WTC11 (cell line): ENCODE results near the gene LIX1L. TPM values are rescaled to one million over a fixed set of nuclear protein-coding genes. Genes with fewer than 3 reads are reported as not detected.

Experiments
- FOXP1 ChIP-seq: sonication (generic); formaldehyde crosslinking; IDR thresholded peaks from 2 replicates; pipeline ENCODE4 v1.8.0; 2022; ENCODE audit warnings: missing genetic modification reagents, mild to moderate bottlenecking, moderate library complexity, borderline replicate concordance
- NFE2L1 ChIP-seq: sonication (generic); formaldehyde crosslinking; IDR thresholded peaks from 2 replicates; pipeline ENCODE4 v1.8.1; 2023; ENCODE audit warnings: missing genetic modification reagents
- SMAD4 ChIP-seq: sonication (generic); formaldehyde crosslinking; IDR thresholded peaks from 2 replicates; pipeline ENCODE4 v1.8.0; 2022; ENCODE audit warnings: mild to moderate bottlenecking, missing genetic modification reagents
- TEAD4 ChIP-seq: sonication (generic); formaldehyde crosslinking; IDR thresholded peaks from 2 replicates; pipeline ENCODE4 v1.8.0; 2022; ENCODE audit warnings: mild to moderate bottlenecking, missing genetic modification reagents
- ZNF416 ChIP-seq: fragments of 250-450 bp; sonication (Bioruptor Pico); IDR thresholded peaks from 2 replicates; pipeline ENCODE4 v1.9.0; 2021; ENCODE audit warnings: mild to moderate bottlenecking, inconsistent platforms
- ZNF671 ChIP-seq: fragments of 250-450 bp; sonication (Bioruptor Pico); IDR thresholded peaks from 2 replicates; pipeline ENCODE4 v1.8.0; 2021; ENCODE audit warnings: mild to moderate bottlenecking
- total RNA-seq: library from RNA; stranded (reverse); gene quantifications from 3 replicates; pipeline ENCODE4 v1.2.3, GENCODE V29; 2021
- TF ChIP-seq, protein P1 (sequence below): sonication (generic); formaldehyde crosslinking; IDR thresholded peaks from 2 replicates; pipeline ENCODE4 v1.8.1; 2022; ENCODE audit warnings: low read depth, missing genetic modification reagents, borderline replicate concordance
- TF ChIP-seq, protein P2 (sequence below): sonication (generic); formaldehyde crosslinking; IDR thresholded peaks from 2 replicates; pipeline ENCODE4 v1.8.0; 2023; ENCODE audit warnings: missing genetic modification reagents
- TF ChIP-seq, protein P3 (sequence below): sonication (generic); formaldehyde crosslinking; IDR thresholded peaks from 2 replicates; pipeline ENCODE4 v1.8.0; 2022; ENCODE audit warnings: mild to moderate bottlenecking, missing genetic modification reagents
- TF ChIP-seq, protein P4 (sequence below): sonication (generic); formaldehyde crosslinking; IDR thresholded peaks from 2 replicates; pipeline ENCODE4 v1.8.1; 2023; ENCODE audit warnings: mild to moderate bottlenecking, missing genetic modification reagents
- TF ChIP-seq, protein P5 (sequence below): fragments of 200-600 bp; IDR thresholded peaks from 2 replicates; pipeline ENCODE4 v1.8.0; 2022; ENCODE audit warnings: antibody characterized with exemption
- TF ChIP-seq, protein P6 (sequence below): fragments of 250-450 bp; sonication (Bioruptor Pico); IDR thresholded peaks from 2 replicates; pipeline ENCODE4 v1.8.0; 2021; ENCODE audit warnings: mild to moderate bottlenecking
- TF ChIP-seq, protein P7 (sequence below): sonication (generic); formaldehyde crosslinking; IDR thresholded peaks from 2 replicates; pipeline ENCODE4 v1.8.0; 2022; ENCODE audit warnings: mild to moderate bottlenecking, missing genetic modification reagents
- TF ChIP-seq, protein P8 (sequence below): sonication (generic); formaldehyde crosslinking; IDR thresholded peaks from 2 replicates; pipeline ENCODE4 v1.8.1; 2023; ENCODE audit warnings: mild to moderate bottlenecking, missing genetic modification reagents
- TF ChIP-seq, protein P9 (sequence below): fragments of 250-450 bp; sonication (Bioruptor Pico); IDR thresholded peaks from 2 replicates; pipeline ENCODE4 v1.9.0; 2021; ENCODE audit warnings: mild to moderate bottlenecking, borderline replicate concordance
- TF ChIP-seq, protein P10 (sequence below): fragments of 250-450 bp; sonication (Bioruptor Pico); IDR thresholded peaks from 2 replicates; pipeline ENCODE4 v1.9.0; 2021; ENCODE audit warnings: mild to moderate bottlenecking
- TF ChIP-seq, protein P11 (sequence below): fragments of 250-450 bp; sonication (Bioruptor Pico); IDR thresholded peaks from 2 replicates; pipeline ENCODE4 v1.9.0; 2021; ENCODE audit warnings: moderate library complexity, mild to moderate bottlenecking, inconsistent platforms, borderline replicate concordance
- TF ChIP-seq, protein P12 (sequence below): sonication (generic); formaldehyde crosslinking; conservative IDR thresholded peaks from 2 replicates; pipeline ENCODE4 v1.8.1; 2023; ENCODE audit warnings: mild to moderate bottlenecking, low read depth, missing genetic modification reagents, moderate library complexity

Gene LIX1L
- total RNA-seq, 1 experiment from 2014 or later, result 3.0 TPM

DNA sequence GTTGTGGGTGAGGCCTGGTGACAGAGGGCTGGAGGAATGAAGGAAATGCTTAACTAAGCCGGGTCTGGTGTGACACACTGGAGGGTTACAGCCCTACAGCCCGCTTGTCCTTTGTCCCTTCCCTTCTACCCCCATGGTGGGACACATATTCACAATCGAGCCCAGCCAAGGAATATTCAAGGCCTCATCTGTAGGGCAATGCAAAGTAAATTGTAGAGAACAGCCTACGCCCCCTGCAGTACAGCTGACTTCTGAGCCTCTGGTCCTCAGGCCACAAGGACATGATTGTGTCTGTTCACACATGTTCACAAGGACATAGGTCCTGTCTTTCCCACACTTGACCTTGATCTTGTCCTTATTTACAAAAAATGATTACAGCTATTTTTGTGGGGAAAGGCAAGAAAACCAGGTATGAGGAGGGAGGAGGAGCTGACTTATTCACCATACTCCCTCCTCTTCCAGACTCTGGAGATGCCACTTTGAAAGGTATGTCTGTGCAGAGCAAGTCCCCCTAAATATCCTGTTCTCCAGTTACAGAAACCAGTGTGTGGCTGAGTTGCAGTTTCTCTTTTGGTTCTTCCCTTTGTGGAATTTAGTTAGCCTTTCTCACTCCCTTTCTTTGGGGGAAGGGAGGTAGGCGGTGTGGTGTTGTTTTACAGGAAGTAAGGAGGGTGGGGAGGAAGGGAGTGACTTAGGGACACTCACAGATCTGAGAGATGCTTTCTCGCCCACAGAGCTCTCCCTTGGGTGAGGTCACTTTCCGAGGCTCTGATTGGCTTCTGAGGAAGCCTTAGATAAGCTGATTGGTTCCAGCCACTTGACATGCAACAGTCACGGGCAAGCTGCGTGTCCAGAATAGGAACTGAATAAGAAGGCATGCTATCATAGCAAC, 21.3 kb upstream of the LIX1L start (continued):
- TF ChIP-seq, protein P1, sequence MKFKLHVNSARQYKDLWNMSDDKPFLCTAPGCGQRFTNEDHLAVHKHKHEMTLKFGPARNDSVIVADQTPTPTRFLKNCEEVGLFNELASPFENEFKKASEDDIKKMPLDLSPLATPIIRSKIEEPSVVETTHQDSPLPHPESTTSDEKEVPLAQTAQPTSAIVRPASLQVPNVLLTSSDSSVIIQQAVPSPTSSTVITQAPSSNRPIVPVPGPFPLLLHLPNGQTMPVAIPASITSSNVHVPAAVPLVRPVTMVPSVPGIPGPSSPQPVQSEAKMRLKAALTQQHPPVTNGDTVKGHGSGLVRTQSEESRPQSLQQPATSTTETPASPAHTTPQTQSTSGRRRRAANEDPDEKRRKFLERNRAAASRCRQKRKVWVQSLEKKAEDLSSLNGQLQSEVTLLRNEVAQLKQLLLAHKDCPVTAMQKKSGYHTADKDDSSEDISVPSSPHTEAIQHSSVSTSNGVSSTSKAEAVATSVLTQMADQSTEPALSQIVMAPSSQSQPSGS (CRISPR knock-in tag), result no peak
- TF ChIP-seq, protein P2, sequence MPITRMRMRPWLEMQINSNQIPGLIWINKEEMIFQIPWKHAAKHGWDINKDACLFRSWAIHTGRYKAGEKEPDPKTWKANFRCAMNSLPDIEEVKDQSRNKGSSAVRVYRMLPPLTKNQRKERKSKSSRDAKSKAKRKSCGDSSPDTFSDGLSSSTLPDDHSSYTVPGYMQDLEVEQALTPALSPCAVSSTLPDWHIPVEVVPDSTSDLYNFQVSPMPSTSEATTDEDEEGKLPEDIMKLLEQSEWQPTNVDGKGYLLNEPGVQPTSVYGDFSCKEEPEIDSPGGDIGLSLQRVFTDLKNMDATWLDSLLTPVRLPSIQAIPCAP (CRISPR knock-in tag), result no peak
- TF ChIP-seq FOXP1 (CRISPR knock-in tag) (no peak), ZNF671 (CRISPR knock-in tag) (no peak), SMAD4 (CRISPR knock-in tag) (no peak), TEAD4 (CRISPR knock-in tag) (no peak), ZNF416 (CRISPR knock-in tag) (no peak), NFE2L1 (CRISPR knock-in tag) (no peak)
- TF ChIP-seq, protein P3, sequence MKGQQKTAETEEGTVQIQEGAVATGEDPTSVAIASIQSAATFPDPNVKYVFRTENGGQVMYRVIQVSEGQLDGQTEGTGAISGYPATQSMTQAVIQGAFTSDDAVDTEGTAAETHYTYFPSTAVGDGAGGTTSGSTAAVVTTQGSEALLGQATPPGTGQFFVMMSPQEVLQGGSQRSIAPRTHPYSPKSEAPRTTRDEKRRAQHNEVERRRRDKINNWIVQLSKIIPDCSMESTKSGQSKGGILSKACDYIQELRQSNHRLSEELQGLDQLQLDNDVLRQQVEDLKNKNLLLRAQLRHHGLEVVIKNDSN, result no peak
- TF ChIP-seq, protein P4, sequence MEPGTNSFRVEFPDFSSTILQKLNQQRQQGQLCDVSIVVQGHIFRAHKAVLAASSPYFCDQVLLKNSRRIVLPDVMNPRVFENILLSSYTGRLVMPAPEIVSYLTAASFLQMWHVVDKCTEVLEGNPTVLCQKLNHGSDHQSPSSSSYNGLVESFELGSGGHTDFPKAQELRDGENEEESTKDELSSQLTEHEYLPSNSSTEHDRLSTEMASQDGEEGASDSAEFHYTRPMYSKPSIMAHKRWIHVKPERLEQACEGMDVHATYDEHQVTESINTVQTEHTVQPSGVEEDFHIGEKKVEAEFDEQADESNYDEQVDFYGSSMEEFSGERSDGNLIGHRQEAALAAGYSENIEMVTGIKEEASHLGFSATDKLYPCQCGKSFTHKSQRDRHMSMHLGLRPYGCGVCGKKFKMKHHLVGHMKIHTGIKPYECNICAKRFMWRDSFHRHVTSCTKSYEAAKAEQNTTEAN (CRISPR knock-in tag), result no peak
- TF ChIP-seq, protein P5, sequence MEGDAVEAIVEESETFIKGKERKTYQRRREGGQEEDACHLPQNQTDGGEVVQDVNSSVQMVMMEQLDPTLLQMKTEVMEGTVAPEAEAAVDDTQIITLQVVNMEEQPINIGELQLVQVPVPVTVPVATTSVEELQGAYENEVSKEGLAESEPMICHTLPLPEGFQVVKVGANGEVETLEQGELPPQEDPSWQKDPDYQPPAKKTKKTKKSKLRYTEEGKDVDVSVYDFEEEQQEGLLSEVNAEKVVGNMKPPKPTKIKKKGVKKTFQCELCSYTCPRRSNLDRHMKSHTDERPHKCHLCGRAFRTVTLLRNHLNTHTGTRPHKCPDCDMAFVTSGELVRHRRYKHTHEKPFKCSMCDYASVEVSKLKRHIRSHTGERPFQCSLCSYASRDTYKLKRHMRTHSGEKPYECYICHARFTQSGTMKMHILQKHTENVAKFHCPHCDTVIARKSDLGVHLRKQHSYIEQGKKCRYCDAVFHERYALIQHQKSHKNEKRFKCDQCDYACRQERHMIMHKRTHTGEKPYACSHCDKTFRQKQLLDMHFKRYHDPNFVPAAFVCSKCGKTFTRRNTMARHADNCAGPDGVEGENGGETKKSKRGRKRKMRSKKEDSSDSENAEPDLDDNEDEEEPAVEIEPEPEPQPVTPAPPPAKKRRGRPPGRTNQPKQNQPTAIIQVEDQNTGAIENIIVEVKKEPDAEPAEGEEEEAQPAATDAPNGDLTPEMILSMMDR, result no peak
- TF ChIP-seq, protein P6, sequence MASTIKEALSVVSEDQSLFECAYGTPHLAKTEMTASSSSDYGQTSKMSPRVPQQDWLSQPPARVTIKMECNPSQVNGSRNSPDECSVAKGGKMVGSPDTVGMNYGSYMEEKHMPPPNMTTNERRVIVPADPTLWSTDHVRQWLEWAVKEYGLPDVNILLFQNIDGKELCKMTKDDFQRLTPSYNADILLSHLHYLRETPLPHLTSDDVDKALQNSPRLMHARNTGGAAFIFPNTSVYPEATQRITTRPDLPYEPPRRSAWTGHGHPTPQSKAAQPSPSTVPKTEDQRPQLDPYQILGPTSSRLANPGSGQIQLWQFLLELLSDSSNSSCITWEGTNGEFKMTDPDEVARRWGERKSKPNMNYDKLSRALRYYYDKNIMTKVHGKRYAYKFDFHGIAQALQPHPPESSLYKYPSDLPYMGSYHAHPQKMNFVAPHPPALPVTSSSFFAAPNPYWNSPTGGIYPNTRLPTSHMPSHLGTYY (CRISPR knock-in tag), result no peak
- TF ChIP-seq, protein P7, sequence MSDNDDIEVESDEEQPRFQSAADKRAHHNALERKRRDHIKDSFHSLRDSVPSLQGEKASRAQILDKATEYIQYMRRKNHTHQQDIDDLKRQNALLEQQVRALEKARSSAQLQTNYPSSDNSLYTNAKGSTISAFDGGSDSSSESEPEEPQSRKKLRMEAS (CRISPR knock-in tag), result peak; percentile 15; the same call in 1 of the 2 replicates
- TF ChIP-seq, protein P8, sequence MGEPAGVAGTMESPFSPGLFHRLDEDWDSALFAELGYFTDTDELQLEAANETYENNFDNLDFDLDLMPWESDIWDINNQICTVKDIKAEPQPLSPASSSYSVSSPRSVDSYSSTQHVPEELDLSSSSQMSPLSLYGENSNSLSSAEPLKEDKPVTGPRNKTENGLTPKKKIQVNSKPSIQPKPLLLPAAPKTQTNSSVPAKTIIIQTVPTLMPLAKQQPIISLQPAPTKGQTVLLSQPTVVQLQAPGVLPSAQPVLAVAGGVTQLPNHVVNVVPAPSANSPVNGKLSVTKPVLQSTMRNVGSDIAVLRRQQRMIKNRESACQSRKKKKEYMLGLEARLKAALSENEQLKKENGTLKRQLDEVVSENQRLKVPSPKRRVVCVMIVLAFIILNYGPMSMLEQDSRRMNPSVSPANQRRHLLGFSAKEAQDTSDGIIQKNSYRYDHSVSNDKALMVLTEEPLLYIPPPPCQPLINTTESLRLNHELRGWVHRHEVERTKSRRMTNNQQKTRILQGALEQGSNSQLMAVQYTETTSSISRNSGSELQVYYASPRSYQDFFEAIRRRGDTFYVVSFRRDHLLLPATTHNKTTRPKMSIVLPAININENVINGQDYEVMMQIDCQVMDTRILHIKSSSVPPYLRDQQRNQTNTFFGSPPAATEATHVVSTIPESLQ, result no peak
- TF ChIP-seq, protein P9, sequence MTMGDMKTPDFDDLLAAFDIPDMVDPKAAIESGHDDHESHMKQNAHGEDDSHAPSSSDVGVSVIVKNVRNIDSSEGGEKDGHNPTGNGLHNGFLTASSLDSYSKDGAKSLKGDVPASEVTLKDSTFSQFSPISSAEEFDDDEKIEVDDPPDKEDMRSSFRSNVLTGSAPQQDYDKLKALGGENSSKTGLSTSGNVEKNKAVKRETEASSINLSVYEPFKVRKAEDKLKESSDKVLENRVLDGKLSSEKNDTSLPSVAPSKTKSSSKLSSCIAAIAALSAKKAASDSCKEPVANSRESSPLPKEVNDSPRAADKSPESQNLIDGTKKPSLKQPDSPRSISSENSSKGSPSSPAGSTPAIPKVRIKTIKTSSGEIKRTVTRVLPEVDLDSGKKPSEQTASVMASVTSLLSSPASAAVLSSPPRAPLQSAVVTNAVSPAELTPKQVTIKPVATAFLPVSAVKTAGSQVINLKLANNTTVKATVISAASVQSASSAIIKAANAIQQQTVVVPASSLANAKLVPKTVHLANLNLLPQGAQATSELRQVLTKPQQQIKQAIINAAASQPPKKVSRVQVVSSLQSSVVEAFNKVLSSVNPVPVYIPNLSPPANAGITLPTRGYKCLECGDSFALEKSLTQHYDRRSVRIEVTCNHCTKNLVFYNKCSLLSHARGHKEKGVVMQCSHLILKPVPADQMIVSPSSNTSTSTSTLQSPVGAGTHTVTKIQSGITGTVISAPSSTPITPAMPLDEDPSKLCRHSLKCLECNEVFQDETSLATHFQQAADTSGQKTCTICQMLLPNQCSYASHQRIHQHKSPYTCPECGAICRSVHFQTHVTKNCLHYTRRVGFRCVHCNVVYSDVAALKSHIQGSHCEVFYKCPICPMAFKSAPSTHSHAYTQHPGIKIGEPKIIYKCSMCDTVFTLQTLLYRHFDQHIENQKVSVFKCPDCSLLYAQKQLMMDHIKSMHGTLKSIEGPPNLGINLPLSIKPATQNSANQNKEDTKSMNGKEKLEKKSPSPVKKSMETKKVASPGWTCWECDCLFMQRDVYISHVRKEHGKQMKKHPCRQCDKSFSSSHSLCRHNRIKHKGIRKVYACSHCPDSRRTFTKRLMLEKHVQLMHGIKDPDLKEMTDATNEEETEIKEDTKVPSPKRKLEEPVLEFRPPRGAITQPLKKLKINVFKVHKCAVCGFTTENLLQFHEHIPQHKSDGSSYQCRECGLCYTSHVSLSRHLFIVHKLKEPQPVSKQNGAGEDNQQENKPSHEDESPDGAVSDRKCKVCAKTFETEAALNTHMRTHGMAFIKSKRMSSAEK (CRISPR knock-in tag), result no peak
- TF ChIP-seq, protein P10, sequence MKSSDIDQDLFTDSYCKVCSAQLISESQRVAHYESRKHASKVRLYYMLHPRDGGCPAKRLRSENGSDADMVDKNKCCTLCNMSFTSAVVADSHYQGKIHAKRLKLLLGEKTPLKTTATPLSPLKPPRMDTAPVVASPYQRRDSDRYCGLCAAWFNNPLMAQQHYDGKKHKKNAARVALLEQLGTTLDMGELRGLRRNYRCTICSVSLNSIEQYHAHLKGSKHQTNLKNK, result no peak
- TF ChIP-seq, protein P11, sequence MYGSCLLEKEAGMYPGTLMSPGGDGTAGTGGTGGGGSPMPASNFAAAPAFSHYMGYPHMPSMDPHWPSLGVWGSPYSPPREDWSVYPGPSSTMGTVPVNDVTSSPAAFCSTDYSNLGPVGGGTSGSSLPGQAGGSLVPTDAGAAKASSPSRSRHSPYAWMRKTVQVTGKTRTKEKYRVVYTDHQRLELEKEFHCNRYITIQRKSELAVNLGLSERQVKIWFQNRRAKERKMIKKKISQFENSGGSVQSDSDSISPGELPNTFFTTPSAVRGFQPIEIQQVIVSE, result no peak
- TF ChIP-seq, protein P12, sequence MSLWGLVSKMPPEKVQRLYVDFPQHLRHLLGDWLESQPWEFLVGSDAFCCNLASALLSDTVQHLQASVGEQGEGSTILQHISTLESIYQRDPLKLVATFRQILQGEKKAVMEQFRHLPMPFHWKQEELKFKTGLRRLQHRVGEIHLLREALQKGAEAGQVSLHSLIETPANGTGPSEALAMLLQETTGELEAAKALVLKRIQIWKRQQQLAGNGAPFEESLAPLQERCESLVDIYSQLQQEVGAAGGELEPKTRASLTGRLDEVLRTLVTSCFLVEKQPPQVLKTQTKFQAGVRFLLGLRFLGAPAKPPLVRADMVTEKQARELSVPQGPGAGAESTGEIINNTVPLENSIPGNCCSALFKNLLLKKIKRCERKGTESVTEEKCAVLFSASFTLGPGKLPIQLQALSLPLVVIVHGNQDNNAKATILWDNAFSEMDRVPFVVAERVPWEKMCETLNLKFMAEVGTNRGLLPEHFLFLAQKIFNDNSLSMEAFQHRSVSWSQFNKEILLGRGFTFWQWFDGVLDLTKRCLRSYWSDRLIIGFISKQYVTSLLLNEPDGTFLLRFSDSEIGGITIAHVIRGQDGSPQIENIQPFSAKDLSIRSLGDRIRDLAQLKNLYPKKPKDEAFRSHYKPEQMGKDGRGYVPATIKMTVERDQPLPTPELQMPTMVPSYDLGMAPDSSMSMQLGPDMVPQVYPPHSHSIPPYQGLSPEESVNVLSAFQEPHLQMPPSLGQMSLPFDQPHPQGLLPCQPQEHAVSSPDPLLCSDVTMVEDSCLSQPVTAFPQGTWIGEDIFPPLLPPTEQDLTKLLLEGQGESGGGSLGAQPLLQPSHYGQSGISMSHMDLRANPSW, result no peak
